Lung microvascular endothelial cell (primary cell): ENCODE measurements around the gene SH3D19. TPM values are rescaled to one million over a fixed set of nuclear protein-coding genes. Genes with fewer than 3 reads are reported as not detected.
A peak's percentile ranks its signal among the peaks of the same experiment; 100 is the strongest.

Experiments used
- DNase-seq, 2 donors: peaks; one replicate each; pipeline versions ENCODE4 v3.0.0 to v3.0.0-alpha.2; 2010; ENCODE audit warnings: low read depth in 2 of 2
- total RNA-seq: library from RNA; depleted of rRNA; stranded (reverse); fragments of >200 nt; gene quantifications from 2 replicates; pipeline ENCODE4 v1.2.1, GENCODE V29; 2014

The SH3D19 gene
- total RNA-seq, 1 donor from 2014 or later: 36.3 TPM

DNA sequence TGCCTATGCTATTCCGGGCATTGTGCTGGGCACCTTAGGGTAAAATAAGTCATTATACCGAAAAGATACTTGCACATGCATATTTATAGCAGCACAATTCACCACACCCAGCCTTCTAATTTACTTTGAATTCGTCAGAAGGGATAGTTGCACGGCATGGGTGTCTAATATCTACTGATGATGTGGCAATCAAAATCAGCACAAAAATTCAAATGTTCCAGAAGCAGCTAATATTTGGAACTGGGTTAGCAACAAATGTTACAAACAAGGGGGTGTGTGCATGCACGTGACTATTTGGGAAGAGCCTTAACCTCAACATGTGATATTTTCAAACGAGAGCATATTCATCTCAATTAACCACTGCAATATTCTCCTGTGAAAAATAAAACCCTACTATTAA lies 128.2 kb downstream of the SH3D19 start:
- DNase-seq: no peak

DNA sequence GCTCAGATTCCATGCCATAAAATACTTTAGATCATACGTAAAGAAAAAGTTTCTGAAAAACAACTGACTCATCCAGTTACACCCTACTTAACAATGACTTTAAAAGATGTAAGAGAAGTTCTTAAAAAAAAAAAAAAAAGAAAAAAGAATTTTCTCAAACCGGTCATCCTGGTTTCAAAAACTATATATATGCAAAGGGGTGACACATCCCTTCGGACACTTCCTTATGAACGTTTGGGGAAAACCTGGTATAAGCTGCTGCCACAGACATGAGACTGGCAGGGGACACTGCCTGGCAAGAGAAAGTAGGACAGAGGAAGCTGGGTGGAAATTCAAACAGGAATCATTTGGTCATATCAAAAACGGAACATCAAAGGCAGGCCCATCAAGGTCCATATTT lies 129.6 kb downstream of the SH3D19 start:
- DNase-seq: peak; percentile 60 to 87

DNA sequence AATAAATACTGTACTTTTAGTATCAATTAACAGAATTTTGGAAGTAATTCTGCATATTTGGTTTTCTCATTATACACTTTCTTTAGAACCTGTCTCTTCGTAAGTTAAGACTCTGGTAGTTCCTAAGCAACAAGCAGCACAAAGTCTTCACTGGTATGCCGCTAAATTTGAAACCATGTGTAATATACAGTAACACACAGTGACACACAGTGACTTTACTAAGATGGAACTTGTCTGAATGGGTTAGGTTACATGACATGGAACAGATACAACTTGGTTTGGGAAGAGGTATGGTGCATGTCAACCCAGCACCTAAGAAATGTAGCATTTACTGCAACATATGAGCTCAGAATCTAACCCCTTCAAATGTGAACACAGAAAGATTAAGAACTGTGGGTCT lies 132.0 kb downstream of the SH3D19 start:
- no peak for DNase-seq

DNA sequence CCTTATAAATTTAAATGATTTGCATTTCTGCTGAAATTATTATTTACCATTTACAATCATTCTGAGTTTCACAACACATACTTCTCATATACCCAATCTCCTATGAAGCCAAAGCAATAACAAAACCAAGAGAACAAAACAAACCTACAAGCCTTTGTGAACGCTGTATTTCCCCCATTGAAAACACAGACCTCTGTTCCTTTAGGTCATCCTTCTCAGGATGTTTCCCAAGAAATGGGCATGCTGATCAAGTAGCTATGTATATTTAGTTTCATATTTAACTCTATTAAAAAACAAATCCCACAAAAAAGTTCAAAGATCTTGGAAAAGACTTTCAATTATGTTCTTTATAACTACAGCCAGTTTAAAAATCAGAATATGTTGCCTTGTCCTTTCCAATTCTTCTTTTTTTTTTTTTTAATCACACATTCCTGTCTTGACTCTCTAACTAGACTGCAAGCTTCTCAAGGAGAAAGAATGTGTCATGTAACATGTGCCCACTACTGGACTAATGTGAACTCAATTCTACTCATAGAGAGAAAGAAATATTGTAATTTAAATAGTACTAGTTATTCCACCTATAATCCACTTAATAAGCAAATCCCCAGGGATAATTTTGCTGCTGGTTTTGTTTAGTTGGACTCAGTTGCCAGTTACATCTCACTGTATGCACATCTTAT lies 132.7 kb downstream of the SH3D19 start:
- DNase-seq: peak in 1 of 2 donors; percentile 64

DNA sequence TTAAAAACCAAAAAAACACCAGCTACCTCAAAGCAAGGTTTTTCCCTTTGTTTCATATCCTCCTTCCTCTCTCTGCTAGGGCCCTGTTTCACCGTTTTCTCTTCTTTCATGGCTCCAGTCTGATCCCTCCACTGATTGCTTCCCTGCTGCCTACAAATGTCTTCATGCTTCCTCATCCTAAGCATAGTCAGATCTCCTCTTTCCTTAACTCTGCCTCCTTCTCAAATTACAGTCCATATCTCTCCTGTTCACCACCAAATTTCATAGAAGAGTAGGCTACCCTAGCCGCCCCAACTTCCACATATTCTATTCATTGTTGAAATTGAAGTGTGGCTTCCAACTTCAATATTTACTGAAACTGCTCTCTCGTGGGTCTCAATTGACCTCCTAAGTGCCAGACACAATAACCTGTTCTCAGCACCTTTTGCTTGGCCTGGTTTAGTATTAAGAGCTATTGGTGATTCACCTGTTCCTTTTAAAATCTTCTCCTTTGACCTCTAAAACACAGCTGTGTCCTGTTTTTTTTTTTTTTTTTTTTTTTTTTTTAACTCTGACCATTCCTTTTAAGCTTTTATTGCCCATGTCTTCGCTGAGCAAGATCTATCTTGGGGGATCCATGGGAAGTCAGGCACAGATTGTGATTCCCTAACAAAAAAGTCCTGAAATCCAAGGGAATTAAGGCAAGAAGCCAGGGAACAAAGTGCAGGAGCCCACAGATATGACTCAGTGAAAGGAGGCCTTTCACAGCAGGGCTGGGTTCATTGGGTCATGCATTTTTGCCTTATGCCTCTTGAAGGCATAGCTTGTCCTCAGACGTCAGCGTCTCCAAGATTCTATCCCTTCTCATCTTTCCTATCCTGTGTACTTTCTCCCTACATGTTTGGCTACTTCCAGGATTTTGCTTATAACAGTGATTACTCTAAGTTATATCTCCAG lies 140.6 kb downstream of the SH3D19 start:
- peak; percentile 39 to 48 for DNase-seq

DNA sequence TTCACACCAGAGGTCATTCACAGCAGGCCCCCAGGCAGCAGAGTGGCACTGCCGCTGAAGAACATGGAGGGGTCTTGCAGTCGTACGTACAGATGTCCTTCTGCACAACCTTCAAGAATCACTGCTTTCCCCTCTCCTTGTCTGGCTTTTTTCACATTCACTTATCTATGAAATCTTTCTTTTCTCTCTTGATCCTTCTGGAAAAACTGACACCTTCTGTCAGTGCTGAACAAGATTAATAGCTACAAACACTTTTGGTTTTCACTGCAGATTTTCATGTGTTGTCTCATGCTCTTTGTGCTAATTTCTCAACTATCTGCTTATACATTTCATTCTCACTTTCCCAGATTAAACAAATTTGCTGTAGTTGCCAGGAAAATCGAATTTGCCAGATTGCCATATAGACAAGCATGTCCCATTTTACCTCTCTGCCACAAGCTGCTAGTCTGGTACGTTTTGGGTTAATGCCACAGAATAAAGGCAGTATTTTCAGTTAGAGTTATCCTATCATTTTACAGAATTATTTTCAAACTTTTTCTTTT lies 142.9 kb downstream of the SH3D19 start:
- no peak for DNase-seq

DNA sequence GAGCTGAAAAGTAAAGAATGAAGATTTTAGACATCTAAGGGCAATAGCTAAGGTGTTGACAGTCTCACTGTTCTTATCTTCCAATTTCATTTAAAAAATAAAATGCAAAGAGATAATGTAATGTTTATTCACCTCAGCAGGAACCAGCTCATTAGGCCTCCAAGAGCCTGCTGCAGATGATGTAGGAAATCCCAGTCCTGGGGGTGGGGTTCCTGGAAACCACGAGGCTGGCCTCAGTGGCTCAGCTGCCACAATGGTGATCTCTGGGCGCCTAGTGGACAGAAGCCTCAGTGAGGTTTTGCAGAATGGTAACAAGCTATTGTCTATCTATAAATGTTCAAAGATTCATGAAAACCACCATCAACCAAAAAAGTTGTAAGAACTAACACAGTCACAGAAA lies 148.7 kb downstream of the SH3D19 start:
- DNase-seq: no peak

DNA sequence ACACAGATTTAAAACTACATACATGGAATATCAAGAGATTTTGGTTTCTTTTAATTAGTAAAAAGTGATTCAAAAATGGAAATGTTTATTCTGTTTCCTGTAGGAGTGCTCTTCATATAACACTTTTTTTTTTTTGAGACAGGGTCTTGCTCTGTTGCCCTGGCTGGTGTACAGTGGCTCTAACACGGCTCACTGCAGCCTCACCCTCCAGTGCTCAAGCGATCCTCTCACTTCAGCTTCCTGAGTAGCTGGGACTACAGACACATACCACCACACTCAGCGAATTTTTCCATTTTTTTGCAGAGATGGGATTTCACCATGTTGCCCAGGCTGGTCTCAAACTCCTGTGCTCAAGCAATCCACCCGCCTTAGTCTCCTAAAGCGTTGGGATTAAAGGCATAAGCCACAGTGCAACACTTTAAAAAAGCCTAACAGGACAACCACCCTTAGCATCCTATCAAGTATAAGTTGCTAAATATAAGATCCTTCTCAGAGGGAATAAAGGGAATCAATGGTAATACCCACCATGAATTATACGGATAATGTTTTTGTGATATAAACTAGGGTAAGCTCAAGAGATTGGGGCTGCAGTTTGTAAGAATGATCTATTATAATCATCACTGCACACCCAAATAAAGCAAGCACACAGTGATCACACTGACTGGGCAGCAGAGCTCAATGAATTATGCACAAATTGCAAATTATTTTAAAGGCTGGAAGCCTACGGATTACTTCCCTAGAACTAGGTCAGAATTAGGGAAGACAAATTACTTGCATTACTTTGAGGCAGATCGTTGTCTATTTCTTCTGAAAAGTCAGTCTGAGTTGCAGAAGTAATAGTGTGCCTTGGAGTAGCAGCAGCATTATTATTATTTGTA lies 149.4 kb downstream of the SH3D19 start:
- DNase-seq: no peak

DNA sequence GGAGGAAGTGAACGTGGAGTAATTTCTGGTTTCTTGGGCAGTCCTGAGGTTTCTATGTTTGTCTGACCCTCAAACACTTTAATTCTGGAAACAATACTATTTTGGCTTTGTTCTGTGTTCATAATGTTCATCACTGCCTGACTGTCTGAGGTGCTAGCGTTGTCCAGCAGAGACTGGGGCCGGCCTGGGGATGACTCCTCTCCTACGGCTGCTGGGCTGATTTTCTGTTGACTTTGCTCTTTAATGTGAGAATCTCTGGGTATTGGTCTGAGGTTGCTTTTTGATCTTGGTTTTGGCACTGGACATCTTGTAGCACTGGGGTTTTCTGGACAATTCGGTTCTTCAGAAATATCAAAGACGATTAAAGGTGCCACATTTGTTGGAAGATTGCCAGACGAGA lies 150.2 kb downstream of the SH3D19 start:
- no peak for DNase-seq

DNA sequence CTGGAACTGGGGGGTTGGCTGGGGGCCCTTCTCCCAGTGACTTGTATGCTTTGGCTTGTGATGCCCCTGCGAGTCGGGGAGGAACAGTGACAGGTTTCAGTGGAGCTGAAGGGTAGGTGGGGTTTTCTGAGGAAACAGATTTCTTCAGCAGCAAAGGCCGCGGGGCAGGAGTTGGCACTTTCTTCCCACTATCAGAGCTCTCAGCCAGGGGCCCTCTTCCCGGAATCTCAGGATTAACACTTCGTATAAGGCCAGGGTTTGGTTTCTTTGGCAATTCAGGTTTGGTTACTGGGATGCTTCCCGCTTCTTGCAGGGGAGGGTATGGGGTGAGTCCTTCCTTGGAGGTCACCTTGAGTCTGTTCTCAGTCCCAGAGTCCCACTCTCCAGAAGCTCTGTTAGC lies 150.6 kb downstream of the SH3D19 start:
- DNase-seq: no peak

DNA sequence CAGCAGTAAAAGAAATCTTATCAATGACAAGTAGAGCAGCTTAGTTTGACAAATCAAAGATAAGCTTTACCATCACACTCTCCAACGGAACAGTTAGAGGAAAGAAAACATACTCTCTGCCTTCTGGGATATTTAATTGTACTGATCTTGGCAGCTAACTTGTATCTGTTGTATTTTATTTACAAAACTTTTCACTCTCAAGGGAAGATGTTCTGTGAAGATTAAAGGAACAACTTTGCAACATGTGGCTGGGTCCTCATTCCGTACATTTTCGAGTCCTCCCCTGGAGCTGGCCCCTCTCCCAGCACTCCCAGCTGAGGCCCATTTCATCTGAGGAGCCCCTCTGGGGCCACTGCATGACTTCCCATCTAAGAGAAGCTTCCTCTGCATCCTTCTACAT lies 151.5 kb downstream of the SH3D19 start:
- no peak for DNase-seq

DNA sequence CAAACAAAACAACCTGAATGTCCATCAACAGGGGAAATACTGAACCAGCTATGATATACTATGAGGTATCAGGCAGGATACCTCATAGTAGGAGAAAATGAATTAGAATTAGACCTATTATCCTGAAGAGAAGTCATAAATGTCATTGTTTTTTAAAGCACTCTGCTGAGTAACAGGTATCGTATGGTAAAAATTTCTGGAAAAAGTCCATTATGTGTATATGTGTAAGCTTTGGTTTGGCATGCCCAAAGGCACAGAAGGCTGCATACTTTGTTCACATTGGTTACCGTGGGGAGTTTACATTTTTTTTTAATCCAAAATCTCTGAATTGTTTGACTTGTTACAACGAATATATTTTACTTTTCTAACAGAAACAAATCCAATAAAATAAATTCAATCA lies 155.5 kb downstream of the SH3D19 start:
- no peak for DNase-seq

DNA sequence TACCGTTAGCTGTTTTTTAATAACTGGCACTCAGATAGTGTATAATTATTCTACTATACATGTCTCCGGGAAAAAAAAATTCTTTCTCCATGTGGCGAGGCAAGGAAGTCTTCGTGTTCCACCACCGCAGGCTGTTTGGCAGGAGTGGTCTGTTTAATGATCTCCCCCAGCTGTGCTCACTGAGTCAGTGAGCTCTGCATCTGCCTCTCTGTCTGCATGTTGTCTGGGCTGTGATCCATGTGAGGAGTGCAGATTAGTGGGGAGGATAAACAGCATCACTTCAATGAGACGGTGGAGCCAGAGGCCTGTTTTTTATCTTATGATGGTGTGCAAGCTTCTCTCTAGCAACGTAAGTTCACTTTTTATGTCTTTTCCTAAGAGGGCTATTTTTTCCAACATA lies 156.2 kb downstream of the SH3D19 start:
- no peak for DNase-seq

DNA sequence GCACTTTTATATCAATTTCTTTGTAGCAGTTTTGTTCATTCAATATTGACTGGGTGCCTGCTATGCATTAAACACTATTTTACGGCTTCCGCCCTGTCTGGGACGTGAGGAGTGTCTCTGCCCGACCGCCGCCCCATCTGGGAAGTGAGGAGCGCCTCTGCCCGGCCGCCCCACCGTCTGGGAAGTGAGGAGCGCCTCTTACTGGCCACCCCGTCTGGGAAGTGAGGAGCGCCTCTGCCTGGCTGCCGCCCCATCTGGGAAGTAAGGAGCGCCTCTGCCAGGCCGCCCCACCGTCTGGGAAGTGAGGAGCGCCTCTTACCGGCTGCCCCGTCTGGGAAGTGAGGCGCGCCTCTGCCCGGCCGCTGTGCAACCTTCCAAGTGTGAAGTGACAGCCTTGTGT lies 157.8 kb downstream of the SH3D19 start:
- DNase-seq: no peak

DNA sequence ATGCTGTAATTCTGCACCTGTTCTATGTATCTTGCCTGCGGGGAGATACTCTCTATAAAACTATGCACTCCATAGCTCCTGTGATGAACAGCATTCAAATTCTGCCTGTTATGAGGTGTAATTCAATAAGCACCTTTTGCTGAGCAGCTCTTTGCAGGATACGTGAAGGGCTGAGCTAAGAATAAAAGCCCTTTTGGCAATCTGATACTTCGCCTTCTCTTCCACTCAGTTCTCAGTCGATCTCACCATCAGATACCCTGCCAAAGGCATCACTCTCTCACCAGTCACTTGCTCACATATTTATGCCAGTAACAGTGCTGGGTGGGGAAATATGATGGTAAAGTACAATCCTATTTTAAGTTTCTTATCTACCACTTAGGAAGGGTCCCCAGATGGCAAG lies 158.8 kb downstream of the SH3D19 start:
- DNase-seq: no peak

DNA sequence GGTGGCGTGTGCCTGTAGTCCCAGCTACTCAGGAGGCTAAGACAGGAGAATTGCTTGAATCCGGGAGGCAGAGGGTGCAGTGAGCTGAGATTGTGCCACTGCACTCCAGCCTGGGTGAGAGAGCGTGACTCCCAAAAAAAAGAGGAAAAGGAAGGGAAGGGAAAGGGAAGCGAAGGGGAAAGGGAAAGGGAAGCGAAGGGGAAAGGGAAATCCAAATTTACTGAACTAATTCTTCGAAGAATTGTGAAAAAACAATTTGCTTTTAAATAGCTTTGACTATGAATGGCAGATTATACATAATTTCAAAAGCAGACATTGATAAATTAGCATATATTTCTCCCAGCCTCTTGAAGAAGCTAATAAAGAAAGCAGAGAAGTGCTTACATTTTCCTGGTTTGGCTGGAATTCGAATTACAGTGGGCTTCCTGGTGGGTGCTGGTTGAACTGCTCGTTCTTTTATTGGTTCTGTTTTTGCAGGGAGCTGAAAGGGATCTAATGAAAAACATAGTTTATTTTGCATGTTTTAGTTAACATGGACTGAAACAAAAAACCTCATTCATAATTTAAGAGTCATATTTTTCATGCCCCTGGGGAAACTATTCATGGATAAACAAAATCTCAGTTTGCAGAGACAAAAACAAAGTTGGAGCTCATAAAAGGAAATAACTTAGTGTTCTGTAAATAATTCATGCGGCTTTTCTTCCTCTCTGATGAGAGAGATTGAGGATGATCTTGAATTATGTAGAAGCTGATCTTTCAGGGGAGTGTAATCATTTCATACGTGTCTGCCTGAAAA lies 160.0 kb downstream of the SH3D19 start:
- no peak for DNase-seq

DNA sequence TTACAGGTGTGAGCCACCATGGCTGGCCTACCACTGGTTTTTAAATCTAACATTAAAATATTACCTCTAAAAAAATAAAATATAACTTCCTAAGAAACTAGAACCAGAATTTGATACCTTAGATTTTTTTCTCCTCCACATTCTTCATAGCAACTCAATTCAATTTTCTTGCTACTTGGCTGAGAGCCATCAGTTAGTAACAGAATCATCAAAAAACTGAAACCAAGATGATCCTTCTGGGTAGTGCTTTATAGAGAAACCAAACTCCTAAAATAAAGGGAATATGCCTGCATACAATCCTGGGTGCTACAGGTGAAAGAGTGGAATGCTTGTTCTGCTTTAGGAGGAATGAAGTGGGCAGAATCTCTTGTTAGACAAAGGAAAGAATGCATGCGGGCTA lies 161.6 kb downstream of the SH3D19 start:
- DNase-seq: no peak

DNA sequence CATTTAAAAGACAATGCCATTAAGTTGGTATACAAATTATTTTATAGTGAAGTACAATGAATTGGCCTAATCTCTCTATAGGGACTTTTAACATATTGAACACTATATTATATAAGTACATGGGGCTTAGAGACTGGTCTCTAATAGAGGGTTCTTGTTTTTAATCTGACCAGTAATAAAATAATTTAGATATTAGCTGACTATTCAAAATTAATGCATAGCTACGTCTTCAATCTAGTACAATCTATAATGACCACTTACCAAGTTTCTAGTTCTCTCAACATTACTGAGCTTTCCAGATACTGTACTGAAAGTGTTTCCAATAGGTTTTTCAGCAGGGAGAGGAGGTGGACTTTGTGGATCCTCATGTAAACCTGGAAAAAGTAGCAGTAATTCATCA lies 166.4 kb downstream of the SH3D19 start:
- DNase-seq: no peak

DNA sequence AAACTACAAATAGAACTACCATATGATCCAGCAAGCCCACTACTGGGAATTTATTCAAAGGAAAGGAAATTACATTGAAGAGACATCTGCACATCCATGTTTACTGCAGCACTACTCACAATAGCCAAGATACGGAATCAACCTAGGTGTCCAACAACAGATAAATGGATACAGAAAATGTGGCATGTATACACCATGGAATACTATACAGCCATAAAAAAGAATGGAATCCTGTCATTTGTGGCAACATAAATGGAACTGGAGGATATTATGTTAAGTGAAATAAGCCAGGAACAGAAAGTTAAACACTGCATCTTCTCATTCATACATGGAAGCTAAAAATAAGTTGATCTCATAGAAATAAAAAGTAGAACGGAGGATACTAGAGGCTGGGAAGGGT lies 167.9 kb downstream of the SH3D19 start:
- DNase-seq: no peak

DNA sequence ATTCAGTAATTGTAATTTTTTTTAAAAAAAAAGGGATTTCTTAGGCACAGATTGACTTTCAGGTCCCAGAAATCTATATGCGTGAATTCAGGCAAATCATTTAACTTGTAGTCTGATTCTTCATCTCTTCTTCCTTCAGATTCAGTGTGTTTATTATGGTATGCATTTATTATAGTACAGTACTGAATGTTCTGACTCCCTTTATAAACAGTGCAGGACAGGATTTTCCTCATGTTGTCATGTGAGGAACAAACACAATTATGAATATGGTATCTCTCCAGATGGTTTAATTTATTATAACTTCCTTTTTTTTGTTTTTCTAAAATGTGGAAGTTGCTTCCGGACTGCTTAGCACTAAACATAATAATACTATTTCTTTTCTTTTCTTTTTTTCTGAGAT lies 171.8 kb downstream of the SH3D19 start:
- peak in 1 of 2 donors; percentile 17 for DNase-seq

DNA sequence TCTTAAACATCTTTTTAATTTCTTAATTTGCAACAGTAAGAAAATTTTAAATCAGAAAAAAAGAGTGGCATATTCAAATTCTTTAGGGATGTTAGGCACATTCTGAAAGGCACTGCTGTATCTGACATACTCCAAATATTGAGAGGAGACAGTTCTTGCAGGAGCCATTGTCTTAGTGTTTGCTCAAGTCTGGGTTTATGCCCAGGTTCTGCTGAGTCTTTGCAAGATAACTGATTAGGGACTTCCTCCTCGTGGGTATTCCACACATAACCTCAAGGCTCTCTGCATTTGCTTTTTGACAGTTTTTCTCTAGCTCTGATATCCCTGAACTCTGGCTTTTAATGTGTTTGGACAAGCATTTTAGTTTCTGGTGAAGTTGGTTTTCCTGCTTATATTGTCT lies 173.4 kb downstream of the SH3D19 start:
- peak in 1 of 2 donors; percentile 48 for DNase-seq
